GM12872 (cell line): ENCODE data around the gene FHAD1.

Source experiments
- CTCF ChIP-seq: IDR thresholded peaks from 3 replicates; pipeline ENCODE4 v1.5.1; 2011; ENCODE audit warnings: low read depth, mild to moderate bottlenecking, low read length, moderate library complexity; ENCODE audit not compliant: insufficient read depth

FHAD1 gene

GRCh38 chr1:15311880-15312279, 64.9 kb downstream of the FHAD1 start:
- TF ChIP-seq CTCF: no peak

- no peak for TF ChIP-seq CTCF
These were observed 65.8 kb downstream of the FHAD1 start for GRCh38 chr1:15312626-15313411.

- no peak for TF ChIP-seq CTCF
These were observed 67.6 kb downstream of the FHAD1 start for GRCh38 chr1:15314328-15315281.

- TF ChIP-seq CTCF: no peak
These were observed 68.8 kb downstream of the FHAD1 start for GRCh38 chr1:15315815-15316214.

GRCh38 chr1:15316510-15316909, 69.5 kb downstream of the FHAD1 start:
- no peak for TF ChIP-seq CTCF

GRCh38 chr1:15320267-15320666, 73.2 kb downstream of the FHAD1 start:
- no peak for TF ChIP-seq CTCF

- TF ChIP-seq CTCF: no peak
These were observed 74.6 kb downstream of the FHAD1 start for GRCh38 chr1:15321601-15322000.
